ENCODE data around the gene OPTN.

OPTN gene

GRCh38 chr10:13184276-13184675, 84.3 kb downstream of the OPTN start:
- DNase-seq (ENCODE audit: low read depth, low spot score), result no peak

- DNase-seq (ENCODE audit: low read depth, low spot score), result no peak
Measured at GRCh38 chr10:13184730-13185514, 85.0 kb downstream of the OPTN start.

- DNase-seq (ENCODE audit: low read depth, low spot score), result no peak
Measured at GRCh38 chr10:13187135-13187534, 87.2 kb downstream of the OPTN start.
